Measurements from ENCODE around the gene RTP3.

The RTP3 gene

DNA sequence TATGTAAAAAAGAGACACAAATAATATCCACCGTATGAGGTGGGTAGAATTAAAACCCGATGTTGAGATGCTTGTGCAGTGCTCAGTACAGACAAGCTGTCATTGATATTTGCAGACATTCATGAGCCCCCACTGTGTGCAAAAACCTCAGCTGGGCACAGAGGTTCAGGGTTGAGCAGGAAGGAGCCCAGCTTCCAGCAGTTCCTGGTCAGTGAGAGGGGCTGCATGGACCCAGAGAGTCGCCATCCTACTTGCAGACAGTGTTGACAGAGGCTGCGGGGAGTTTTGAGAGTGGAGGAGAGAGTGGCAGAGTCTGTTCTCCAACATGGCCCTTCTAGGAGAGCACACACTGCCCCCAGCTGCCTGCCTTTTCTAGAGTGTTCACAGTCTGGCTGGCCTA, 26.9 kb upstream of the RTP3 start:
- H3K4me3 ChIP-seq (ENCODE audit: low read depth, low read length) = no peak overlapping the region
- no peaks in the 10 kb centered on the region for H3K9me3 ChIP-seq (ENCODE audit: control insufficient read depth, insufficient read depth, low read length)
- H3K36me3 ChIP-seq (ENCODE audit: control insufficient read depth, insufficient read depth, low read length) = no peaks in the 10 kb centered on the region
- H3K27ac ChIP-seq (ENCODE audit: low read depth, low read length) = no peak overlapping the region
- no peaks in the 10 kb centered on the region for H3K4me1 ChIP-seq (ENCODE audit: control insufficient read depth, insufficient read depth, low read length)
- H3K9ac ChIP-seq (ENCODE audit: low read depth, low read length) = no peak overlapping the region
- H3K27me3 ChIP-seq (ENCODE audit: control insufficient read depth, insufficient read depth, low read length) = 0 out of 2 replicates have a peak, but pooled peaks cover 3% of the 10 kb centered on the region

DNA sequence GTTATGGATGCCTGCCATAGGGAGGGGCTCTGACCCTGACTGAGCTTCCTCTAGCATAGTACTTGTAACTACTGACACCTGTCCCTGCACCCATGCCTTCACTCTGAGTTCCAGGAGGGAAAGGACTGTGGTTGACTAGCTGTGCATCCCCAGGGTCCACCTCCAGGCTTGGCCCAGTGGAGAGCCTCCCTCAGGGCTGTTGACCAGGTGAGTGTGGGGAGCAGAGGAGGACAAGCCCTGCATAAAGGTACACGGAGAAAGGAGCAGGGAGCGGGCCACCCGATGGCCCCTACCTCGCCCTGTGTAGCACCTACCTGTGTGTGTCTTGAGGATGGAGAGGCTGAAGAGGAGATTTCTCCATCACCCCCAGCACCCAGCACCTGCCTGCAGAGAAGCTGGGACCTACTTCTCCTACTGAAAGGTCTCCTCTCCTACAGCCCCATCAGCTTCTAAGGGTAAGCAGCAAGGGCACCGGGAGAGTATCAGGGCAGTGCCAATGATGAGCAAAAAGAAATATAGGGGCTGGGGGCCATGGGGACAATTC, 26.3 kb upstream of the RTP3 start:
- H3K27ac ChIP-seq (ENCODE audit: low read depth, low read length) = no peak overlapping the region
- H3K27me3 ChIP-seq (ENCODE audit: control insufficient read depth, insufficient read depth, low read length) = no peaks in the 10 kb centered on the region
- H3K4me1 ChIP-seq (ENCODE audit: control insufficient read depth, insufficient read depth, low read length) = no peaks in the 10 kb centered on the region

DNA sequence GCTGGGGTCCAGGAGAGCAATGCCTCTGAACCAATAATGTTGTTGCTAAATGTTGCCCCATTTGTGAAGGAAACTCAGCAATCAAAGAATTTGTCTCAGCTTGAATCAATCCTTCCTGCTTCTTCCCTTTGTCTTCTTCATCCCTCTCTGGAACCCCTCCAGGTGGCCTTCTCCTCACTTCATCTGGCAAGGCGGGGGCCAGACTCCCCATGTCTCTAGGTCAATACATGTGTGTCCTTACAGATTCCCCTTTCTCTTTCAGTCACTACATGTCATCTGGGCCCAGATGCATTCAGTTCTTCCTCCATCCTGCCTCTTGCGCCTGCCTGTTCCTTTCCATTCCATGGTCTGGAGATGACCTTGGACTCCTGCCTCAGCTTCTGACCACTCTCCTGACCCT, 25.0 kb upstream of the RTP3 start:
- Histone ChIP-seq H3K4me3 (ENCODE audit: low read depth, low read length) (no peak overlapping the region), H3K27me3 (ENCODE audit: control insufficient read depth, insufficient read depth, low read length) (no peaks in the 10 kb centered on the region), H3K9me3 (ENCODE audit: control insufficient read depth, insufficient read depth, low read length) (no peaks in the 10 kb centered on the region), H3K9ac (ENCODE audit: low read depth, low read length) (no peak overlapping the region), H3K36me3 (ENCODE audit: control insufficient read depth, insufficient read depth, low read length) (no peaks in the 10 kb centered on the region), H3K27ac (ENCODE audit: low read depth, low read length) (no peak overlapping the region), H3K4me1 (ENCODE audit: control insufficient read depth, insufficient read depth, low read length) (no peaks in the 10 kb centered on the region)

More for the DNA sequence above, 26.3 kb upstream of the RTP3 start:
- H3K9me3 ChIP-seq (ENCODE audit: control insufficient read depth, insufficient read depth, low read length) = no peaks in the 10 kb centered on the region
- no peak overlapping the region for H3K9ac ChIP-seq (ENCODE audit: low read depth, low read length)
- no peaks in the 10 kb centered on the region for H3K36me3 ChIP-seq (ENCODE audit: control insufficient read depth, insufficient read depth, low read length)
- H3K4me3 ChIP-seq (ENCODE audit: low read depth, low read length) = no peak overlapping the region

DNA sequence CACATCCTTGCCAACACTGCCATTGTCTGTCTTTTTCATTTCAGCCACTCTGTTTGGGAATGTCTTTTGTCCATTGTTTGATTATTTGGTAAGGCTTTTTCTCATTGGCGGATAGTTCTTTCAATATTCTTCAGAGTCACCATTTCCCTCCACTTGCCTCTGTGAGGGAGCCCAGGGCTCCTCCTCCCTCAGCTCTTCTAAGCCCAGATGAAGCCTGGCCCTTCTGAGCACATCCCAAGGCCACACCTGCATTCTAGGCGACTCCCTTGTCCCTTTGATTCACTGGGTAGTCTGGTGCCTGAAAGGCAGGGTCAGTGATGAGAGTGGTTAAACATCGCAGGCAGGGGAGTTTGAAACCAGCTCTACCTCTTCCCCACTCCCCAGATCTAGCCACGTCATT, 20.6 kb upstream of the RTP3 start:
- Histone ChIP-seq H3K4me3 (ENCODE audit: low read depth, low read length) (no peak overlapping the region), H3K9me3 (ENCODE audit: control insufficient read depth, insufficient read depth, low read length) (no peaks in the 10 kb centered on the region), H3K9ac (ENCODE audit: low read depth, low read length) (no peak overlapping the region), H3K4me1 (ENCODE audit: control insufficient read depth, insufficient read depth, low read length) (no peaks in the 10 kb centered on the region), H3K27me3 (ENCODE audit: control insufficient read depth, insufficient read depth, low read length) (no peaks in the 10 kb centered on the region), H3K36me3 (ENCODE audit: control insufficient read depth, insufficient read depth, low read length) (no peaks in the 10 kb centered on the region), H3K27ac (ENCODE audit: low read depth, low read length) (no peak overlapping the region)

DNA sequence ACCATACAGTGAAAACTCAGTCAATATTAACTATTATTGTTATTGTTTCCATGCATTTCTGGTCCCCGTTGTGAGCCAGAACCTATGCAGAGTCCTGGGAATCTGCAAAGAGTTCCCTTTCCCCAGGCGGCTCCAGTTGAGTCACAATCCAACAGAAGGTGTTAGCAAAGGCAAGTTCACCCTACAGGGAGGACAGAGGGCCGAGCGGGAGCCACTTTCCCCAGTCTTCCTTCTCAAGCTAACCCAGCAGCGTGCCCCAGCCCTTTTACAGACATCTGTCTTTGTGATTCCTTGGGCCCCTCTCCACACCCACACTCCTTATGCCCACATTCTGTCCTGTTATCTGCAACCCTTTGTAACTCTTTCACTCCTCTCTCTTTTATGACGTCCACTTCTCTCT, 20.0 kb upstream of the RTP3 start:
- Histone ChIP-seq H3K27me3 (ENCODE audit: control insufficient read depth, insufficient read depth, low read length) (no peaks in the 10 kb centered on the region), H3K9ac (ENCODE audit: low read depth, low read length) (no peak overlapping the region), H3K27ac (ENCODE audit: low read depth, low read length) (no peak overlapping the region), H3K4me3 (ENCODE audit: low read depth, low read length) (no peak overlapping the region), H3K9me3 (ENCODE audit: control insufficient read depth, insufficient read depth, low read length) (no peaks in the 10 kb centered on the region), H3K36me3 (ENCODE audit: control insufficient read depth, insufficient read depth, low read length) (no peaks in the 10 kb centered on the region), H3K4me1 (ENCODE audit: control insufficient read depth, insufficient read depth, low read length) (no peaks in the 10 kb centered on the region)

DNA sequence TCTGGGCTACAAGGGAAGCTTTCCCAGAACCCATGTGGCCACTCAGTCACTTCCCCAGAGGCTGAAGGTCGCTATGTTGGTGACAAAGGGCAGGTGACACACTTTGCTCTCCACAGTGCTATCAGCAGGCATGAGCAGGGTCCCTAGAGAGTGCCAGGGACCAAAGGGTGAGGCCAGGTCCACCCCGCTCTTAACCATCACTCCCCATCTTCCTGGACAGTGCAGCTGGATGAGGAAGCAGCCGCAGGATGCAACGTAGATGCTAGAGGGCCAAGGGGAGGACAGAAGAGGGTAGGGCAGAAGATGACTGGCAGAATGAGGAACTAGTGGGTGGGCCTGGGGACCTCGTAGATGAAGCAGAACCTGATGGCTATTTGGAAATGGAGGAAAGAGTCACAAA, 19.4 kb upstream of the RTP3 start:
- Histone ChIP-seq H3K27me3 (ENCODE audit: control insufficient read depth, insufficient read depth, low read length) (no peaks in the 10 kb centered on the region), H3K9ac (ENCODE audit: low read depth, low read length) (no peak overlapping the region), H3K36me3 (ENCODE audit: control insufficient read depth, insufficient read depth, low read length) (no peaks in the 10 kb centered on the region), H3K27ac (ENCODE audit: low read depth, low read length) (no peak overlapping the region), H3K4me3 (ENCODE audit: low read depth, low read length) (no peak overlapping the region), H3K4me1 (ENCODE audit: control insufficient read depth, insufficient read depth, low read length) (no peaks in the 10 kb centered on the region), H3K9me3 (ENCODE audit: control insufficient read depth, insufficient read depth, low read length) (no peaks in the 10 kb centered on the region)

DNA sequence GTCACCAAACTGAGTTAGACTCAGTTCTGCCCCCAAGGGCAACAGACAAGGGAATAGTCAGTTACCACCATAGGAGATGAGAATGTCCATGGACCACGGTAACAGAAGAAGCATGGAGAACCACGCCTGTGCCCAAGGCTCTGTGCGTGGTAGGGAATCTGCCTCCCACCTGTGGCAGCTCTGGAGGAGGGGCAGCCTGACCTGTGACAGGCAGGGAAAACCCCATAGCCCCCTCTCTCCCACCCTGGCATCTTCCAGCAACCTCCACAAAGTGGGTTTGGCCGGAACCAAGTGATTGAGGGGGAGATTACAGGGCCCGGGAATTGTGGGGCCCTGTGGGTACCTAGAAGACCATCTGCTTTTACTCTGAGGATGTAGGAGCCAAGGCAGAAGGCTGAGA, 18.8 kb upstream of the RTP3 start:
- H3K36me3 ChIP-seq (ENCODE audit: control insufficient read depth, insufficient read depth, low read length) = no peaks in the 10 kb centered on the region
- H3K27me3 ChIP-seq (ENCODE audit: control insufficient read depth, insufficient read depth, low read length) = no peaks in the 10 kb centered on the region
- H3K4me3 ChIP-seq (ENCODE audit: low read depth, low read length) = no peak overlapping the region
- H3K9ac ChIP-seq (ENCODE audit: low read depth, low read length) = no peak overlapping the region
- H3K27ac ChIP-seq (ENCODE audit: low read depth, low read length) = no peak overlapping the region
- H3K4me1 ChIP-seq (ENCODE audit: control insufficient read depth, insufficient read depth, low read length) = no peaks in the 10 kb centered on the region
- H3K9me3 ChIP-seq (ENCODE audit: control insufficient read depth, insufficient read depth, low read length) = no peaks in the 10 kb centered on the region

DNA sequence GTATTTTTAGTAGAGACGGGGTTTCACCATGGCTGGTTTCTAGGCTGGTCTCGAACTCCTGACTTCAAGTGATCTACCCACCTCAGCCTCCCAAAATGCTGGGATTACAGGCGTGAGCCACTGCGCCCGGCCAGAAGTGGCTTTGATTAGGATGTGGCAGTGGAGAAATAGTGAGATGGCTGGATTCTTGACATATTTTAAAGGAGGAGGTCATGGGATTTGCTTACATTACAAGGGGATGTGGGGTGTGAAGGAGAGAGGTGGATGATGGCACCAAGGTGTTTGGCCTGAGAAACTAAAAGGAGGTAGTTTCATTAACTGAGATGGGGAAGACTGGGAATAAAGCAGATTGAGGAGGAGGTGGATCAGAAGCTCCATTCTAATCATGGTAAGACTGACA, 18.1 kb upstream of the RTP3 start:
- Histone ChIP-seq H3K27ac (ENCODE audit: low read depth, low read length) (no peak overlapping the region), H3K9ac (ENCODE audit: low read depth, low read length) (no peak overlapping the region), H3K4me1 (ENCODE audit: control insufficient read depth, insufficient read depth, low read length) (no peaks in the 10 kb centered on the region), H3K4me3 (ENCODE audit: low read depth, low read length) (no peak overlapping the region), H3K27me3 (ENCODE audit: control insufficient read depth, insufficient read depth, low read length) (no peaks in the 10 kb centered on the region), H3K9me3 (ENCODE audit: control insufficient read depth, insufficient read depth, low read length) (no peaks in the 10 kb centered on the region), H3K36me3 (ENCODE audit: control insufficient read depth, insufficient read depth, low read length) (no peaks in the 10 kb centered on the region)

DNA sequence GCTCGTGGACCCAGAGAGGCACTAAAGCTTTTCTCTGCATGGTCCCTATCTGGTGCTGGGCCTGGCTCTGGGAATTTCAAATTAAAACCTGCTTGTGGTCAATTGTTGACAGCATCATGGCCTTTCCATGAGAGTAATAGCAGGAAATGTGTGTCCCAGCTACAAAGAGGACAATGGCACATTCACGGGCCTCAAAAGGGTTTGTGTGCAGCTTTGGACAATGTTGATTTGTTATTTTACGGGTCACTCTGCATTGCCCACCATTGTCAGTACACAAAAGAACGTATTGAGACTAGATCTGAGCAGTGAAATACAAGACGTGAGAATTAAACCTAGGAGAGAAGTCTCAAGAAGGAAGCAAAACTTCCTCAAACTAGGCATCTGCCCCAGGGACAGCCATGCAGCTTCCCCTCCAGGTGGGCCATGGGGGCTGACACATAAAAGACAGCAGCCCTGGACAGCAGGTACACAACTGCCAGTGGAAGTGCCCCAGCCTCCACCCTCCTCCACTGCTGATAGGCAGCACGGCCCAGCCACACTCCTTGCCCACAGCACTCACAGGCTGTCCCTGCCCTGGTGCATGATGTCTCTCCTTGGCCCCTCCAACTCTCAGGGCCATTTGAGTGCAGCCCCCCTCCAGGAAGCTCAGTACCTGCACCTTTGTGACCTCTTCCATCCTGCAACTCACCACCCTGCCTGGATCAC, 17.1 kb upstream of the RTP3 start:
- Histone ChIP-seq H3K9ac (ENCODE audit: low read depth, low read length) (no peak overlapping the region), H3K4me3 (ENCODE audit: low read depth, low read length) (no peak overlapping the region), H3K27ac (ENCODE audit: low read depth, low read length) (no peak overlapping the region), H3K4me1 (ENCODE audit: control insufficient read depth, insufficient read depth, low read length) (no peaks in the 10 kb centered on the region), H3K27me3 (ENCODE audit: control insufficient read depth, insufficient read depth, low read length) (no peaks in the 10 kb centered on the region), H3K36me3 (ENCODE audit: control insufficient read depth, insufficient read depth, low read length) (no peaks in the 10 kb centered on the region), H3K9me3 (ENCODE audit: control insufficient read depth, insufficient read depth, low read length) (no peaks in the 10 kb centered on the region)

DNA sequence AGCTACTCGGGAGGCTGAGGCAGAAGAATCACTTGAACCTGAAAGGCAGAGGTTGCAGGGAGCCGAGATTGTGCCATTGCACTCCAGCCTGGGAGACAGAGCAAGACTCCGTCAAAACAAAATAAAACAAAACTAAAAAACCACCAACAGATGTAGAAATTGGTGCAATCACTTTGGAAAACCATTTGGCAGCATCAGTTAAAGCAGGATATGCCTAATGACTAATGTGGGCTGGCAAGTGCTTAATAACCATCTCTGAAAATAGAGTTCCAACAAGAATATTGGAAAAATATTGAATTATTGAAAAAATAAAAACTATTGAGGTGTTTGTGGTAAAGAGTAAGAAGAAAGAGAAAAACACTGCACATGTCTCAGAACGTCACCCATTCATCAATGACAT, 16.1 kb upstream of the RTP3 start:
- Histone ChIP-seq H3K4me1 (ENCODE audit: control insufficient read depth, insufficient read depth, low read length) (no peaks in the 10 kb centered on the region), H3K27ac (ENCODE audit: low read depth, low read length) (no peak overlapping the region), H3K9ac (ENCODE audit: low read depth, low read length) (no peak overlapping the region), H3K36me3 (ENCODE audit: control insufficient read depth, insufficient read depth, low read length) (no peaks in the 10 kb centered on the region), H3K4me3 (ENCODE audit: low read depth, low read length) (no peak overlapping the region), H3K9me3 (ENCODE audit: control insufficient read depth, insufficient read depth, low read length) (no peaks in the 10 kb centered on the region), H3K27me3 (ENCODE audit: control insufficient read depth, insufficient read depth, low read length) (no peaks in the 10 kb centered on the region)

DNA sequence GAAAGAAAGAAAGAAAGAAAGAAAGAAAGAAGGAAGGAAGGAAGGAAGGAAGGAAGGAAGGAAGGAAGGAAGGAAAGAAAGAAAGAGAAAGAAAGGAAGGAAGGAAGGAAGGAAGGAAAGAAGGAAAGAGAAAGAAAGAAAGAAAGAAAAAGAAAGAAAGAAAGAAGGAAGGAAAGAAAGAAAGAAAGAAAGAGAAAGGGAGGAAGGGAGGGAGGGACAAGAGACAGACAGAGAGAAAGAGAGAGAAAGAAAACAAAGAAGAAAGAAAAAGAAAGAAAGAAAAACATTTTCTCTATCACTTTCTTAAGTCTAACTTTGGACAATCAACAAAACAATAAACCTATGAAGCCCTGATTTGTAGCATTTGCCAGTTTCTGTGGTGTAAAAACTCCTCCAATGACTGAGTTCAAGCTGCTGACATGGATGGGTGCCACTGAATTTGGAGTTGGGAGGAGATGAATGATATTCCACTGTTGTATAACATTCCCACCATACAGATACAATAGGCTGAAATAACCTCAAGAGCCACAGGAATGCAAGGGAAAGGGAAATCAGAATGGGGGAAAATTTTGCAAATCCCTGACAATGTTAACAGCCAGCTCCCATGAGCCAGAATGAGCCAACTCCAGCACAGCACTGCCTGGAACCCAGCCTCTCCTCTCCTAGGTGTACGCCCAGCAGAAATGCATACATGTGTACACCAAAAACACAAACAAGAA, 15.0 kb upstream of the RTP3 start:
- Histone ChIP-seq H3K27ac (ENCODE audit: low read depth, low read length) (no peak overlapping the region), H3K9ac (ENCODE audit: low read depth, low read length) (no peak overlapping the region), H3K27me3 (ENCODE audit: control insufficient read depth, insufficient read depth, low read length) (no peaks in the 10 kb centered on the region), H3K9me3 (ENCODE audit: control insufficient read depth, insufficient read depth, low read length) (no peaks in the 10 kb centered on the region), H3K36me3 (ENCODE audit: control insufficient read depth, insufficient read depth, low read length) (no peaks in the 10 kb centered on the region), H3K4me1 (ENCODE audit: control insufficient read depth, insufficient read depth, low read length) (no peaks in the 10 kb centered on the region), H3K4me3 (ENCODE audit: low read depth, low read length) (no peak overlapping the region)

All from HUES48 (cell line).